ENCODE data around the gene SLC39A11.

The SLC39A11 gene

DNA sequence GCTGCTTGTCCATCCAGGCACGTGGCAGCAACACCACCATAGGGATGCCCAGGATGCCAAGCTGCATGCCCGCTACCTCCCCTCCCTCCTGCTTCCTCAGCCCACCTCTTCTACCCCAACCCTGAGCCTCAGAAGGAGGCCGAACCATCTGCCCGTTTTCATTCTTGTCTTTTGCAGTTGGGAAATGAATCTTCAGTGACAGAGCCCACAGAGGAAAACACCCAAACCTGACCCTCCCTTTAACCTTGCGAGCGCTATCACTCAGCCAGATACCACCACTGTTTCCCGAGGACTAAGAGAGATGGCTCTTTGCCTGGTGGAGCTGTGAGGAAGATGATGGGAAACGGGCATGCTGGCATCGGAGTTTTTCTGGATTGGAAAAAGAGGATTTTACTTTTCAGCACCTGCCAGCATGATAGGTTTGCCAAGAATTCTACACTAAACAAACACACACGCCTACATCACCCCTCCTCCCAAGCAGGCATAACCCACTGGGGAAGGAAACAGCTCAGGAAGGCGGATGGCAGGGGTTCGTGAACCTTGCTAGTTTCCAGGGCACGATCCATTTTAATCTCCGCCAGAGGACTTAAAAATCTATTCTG, 457.4 kb downstream of the SLC39A11 start:
- DNase-seq: no peak

DNA sequence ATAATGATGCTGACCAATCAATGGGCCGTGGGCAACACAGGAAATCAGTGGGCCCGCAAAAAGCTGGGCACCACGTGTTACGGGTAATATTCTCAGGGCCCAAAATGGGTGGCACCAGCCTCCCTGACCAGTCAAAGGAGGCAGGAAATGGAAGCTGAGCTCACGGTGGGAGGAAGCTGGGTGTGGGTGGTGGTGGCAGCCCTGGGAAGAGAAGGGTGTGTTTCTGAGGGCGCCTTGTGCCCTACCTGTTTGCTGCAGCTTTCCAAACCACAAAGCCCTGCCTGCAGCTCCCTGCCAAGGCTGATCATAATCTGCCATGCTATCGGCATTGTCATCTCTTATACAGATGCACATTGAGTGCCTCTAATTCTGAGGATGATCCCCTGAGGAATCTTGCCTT, 457.9 kb downstream of the SLC39A11 start:
- DNase-seq: no peak

GRCh38 chr17:72631949-72632684, 460.4 kb downstream of the SLC39A11 start:
- DNase-seq: no peak

DNA sequence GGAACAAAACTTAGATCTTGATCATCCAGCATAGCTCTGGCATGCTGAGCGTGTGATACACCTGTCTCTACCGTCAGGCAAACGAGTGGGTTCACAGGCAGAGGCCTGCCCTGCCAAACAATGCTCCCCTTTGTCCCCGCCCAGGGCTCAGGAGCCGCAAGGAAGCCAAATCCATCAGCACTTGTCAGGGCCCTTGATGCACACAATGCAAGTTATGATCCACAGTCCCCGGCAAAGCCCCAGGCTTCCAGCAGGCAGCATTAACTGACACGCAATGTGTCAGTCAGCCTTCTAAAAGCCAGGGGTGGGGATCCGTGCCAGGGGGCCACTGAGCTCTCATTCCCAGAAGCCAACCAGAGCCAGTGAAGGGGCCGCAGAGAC, 460.9 kb downstream of the SLC39A11 start:
- no peak for DNase-seq

GRCh38 chr17:72624652-72625051, 467.8 kb downstream of the SLC39A11 start:
- DNase-seq: no peak

GRCh38 chr17:72624226-72624625, 468.3 kb downstream of the SLC39A11 start:
- no peak for DNase-seq

GRCh38 chr17:72622661-72623433, 469.6 kb downstream of the SLC39A11 start:
- DNase-seq: no peak

GRCh38 chr17:72619976-72620650, 472.4 kb downstream of the SLC39A11 start:
- DNase-seq: no peak

- no peak for DNase-seq
Measured at GRCh38 chr17:72618001-72618509, 474.4 kb downstream of the SLC39A11 start.

GRCh38 chr17:72617557-72617956, 474.9 kb downstream of the SLC39A11 start:
- no peak for DNase-seq

DNA sequence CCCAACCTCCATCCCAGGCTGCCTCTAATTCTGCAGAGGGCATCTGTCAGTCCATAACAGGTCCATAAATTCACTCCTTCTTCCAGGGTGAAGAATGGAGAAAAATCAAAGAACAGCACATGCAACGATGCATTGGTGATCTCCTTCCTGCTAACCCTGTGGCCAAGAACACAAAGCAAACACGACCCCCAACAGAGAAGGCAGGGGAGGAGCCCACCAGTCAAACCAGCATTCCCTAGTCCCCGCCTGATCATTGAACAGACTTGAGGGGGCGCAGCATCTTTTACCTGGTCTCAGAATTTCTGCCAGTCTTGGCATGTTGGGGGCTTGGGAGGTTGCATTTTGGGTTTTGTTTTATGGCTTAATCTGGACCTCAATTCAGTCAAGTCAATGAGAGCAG, 476.0 kb downstream of the SLC39A11 start:
- no peak for DNase-seq

- DNase-seq: no peak
Measured at GRCh38 chr17:72615627-72615991, 476.9 kb downstream of the SLC39A11 start.

GRCh38 chr17:72614871-72615626, 477.4 kb downstream of the SLC39A11 start:
- no peak for DNase-seq

DNA sequence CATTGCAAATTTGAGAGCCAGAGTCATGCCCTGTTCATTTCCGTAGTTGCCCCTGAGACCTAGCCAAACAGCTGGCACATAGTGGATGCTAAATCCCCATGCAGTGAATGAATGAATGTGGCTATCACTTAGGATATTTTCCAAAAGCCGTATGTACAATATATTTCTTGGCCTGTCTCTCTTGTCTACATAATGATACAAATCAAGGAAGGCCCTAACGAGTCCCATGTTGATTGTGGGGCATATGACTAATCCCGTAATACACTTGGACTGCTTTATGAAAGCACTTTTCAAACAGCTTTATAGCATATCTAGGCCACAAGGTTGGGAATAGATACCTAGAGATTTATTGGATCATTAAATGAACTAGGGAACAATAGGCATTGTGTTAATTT, 478.0 kb downstream of the SLC39A11 start:
- DNase-seq: no peak

DNA sequence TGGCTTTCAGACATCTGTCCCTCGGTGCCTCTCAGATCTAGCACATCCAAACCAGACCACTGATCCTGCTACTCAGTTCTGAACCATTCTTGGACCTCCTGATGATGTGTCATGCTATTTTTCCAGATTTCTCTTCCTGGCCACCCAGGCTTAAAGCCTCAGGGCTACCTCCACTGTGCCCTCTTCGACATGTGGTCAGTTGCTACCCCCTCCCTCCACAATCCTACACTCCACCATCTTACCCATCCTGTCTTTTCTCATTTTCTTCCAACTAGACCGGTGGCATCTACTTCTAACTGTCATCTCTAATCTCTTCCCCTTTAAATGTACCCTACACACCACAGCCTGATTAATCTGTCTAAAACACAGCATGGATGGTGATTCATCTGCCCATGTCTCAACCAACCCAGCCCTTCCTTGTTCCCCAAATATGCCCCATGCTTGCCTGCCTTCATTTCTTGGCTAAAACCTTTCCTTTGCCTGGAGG, 478.6 kb downstream of the SLC39A11 start:
- no peak for DNase-seq

- DNase-seq: no peak
Measured at GRCh38 chr17:72613396-72613795, 479.1 kb downstream of the SLC39A11 start.

- no peak for DNase-seq
Measured at GRCh38 chr17:72611172-72611571, 481.3 kb downstream of the SLC39A11 start.

GRCh38 chr17:72609501-72609900, 483.0 kb downstream of the SLC39A11 start:
- no peak for DNase-seq

DNA sequence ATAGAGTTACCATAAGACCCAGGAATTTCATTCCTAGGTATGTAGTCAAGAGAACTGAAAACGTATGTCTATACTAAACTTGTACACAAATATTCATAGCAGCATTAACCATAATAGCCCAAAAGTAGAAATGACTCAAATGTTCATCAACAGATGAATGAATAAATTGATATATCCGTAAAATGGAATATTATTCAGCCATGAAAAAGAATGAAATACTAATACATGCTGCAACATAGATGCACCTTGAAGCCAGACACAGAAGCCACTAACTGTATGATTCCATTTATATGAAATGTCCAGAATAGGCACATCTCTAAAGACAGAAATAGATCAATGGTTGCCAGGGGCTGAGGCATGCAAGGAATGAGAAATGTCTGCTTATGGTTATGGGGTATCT, 484.1 kb downstream of the SLC39A11 start:
- DNase-seq: no peak

- DNase-seq: no peak
Measured at GRCh38 chr17:72606656-72607055, 485.8 kb downstream of the SLC39A11 start.

GRCh38 chr17:72605543-72605942, 486.9 kb downstream of the SLC39A11 start:
- no peak for DNase-seq

- no peak for DNase-seq
Measured at GRCh38 chr17:72604518-72604917, 488.0 kb downstream of the SLC39A11 start.

All from T1000 (cell line).